GM04504 (cell line): ENCODE data around the gene POU2F1.

Experiments
- DNase-seq: peaks from one replicate; pipeline ENCODE4 v3.0.0-alpha.2; 2012; ENCODE audit warnings: low read depth

Gene POU2F1

GRCh38 chr1:167442854-167443565 is 222.3 kb downstream of the POU2F1 start:
- no peak for DNase-seq

GRCh38 chr1:167443757-167444156 is 223.1 kb downstream of the POU2F1 start:
- DNase-seq: no peak

- DNase-seq: no peak
Measured at GRCh38 chr1:167446966-167447365, 226.3 kb downstream of the POU2F1 start.

- no peak for DNase-seq
Measured at GRCh38 chr1:167447521-167448136, 226.9 kb downstream of the POU2F1 start.

- DNase-seq: no peak
Measured at GRCh38 chr1:167450843-167451242, 230.2 kb downstream of the POU2F1 start.

- DNase-seq: no peak
Measured at GRCh38 chr1:167452483-167452882, 231.8 kb downstream of the POU2F1 start.

GRCh38 chr1:167453123-167453522 is 232.4 kb downstream of the POU2F1 start:
- DNase-seq: no peak

- no peak for DNase-seq
Measured at GRCh38 chr1:167454304-167454893, 233.7 kb downstream of the POU2F1 start.

- peak; percentile 9 for DNase-seq
Measured at GRCh38 chr1:167454894-167455785, 234.5 kb downstream of the POU2F1 start.

- DNase-seq: no peak
Measured at GRCh38 chr1:167455786-167456446, 235.2 kb downstream of the POU2F1 start.

GRCh38 chr1:167456524-167456923 is 235.8 kb downstream of the POU2F1 start:
- no peak for DNase-seq

- DNase-seq: no peak
Measured at GRCh38 chr1:167456926-167457325, 236.2 kb downstream of the POU2F1 start.

- DNase-seq: no peak
Measured at GRCh38 chr1:167457936-167458584, 237.4 kb downstream of the POU2F1 start.

GRCh38 chr1:167460836-167461235 is 240.2 kb downstream of the POU2F1 start:
- DNase-seq: no peak

GRCh38 chr1:167462341-167462740 is 241.7 kb downstream of the POU2F1 start:
- no peak for DNase-seq

- no peak for DNase-seq
Measured at GRCh38 chr1:167463080-167463479, 242.4 kb downstream of the POU2F1 start.

- no peak for DNase-seq
Measured at GRCh38 chr1:167463875-167464575, 243.3 kb downstream of the POU2F1 start.

- no peak for DNase-seq
Measured at GRCh38 chr1:167465018-167465417, 244.3 kb downstream of the POU2F1 start.

GRCh38 chr1:167465743-167466142 is 245.1 kb downstream of the POU2F1 start:
- DNase-seq: no peak

GRCh38 chr1:167467126-167467710 is 246.5 kb downstream of the POU2F1 start:
- no peak for DNase-seq
